Upper lobe of left lung (tissue), 6 donors: ENCODE measurements around the gene FAM151A. TPM values are rescaled to one million over a fixed set of nuclear protein-coding genes. Genes with fewer than 3 reads are reported as not detected.
A peak's percentile ranks its signal among the peaks of the same experiment; 100 is the strongest.

ENCODE experiments used
- ATAC-seq, 2 donors: fragments of 200-7000 bp; cut with Tn5 transposase; one replicate each; pipeline ENCODE4 v1.9.1; 2022; ENCODE audit warnings: mild to moderate bottlenecking in 2 of 2, moderate library complexity in 2 of 2; ENCODE audit not compliant: low FRiP score in 2 of 2
- DNase-seq, 2 donors: peaks; one replicate each; pipeline ENCODE4 v3.0.0-alpha.2; 2019 to 2020
- H3K27ac ChIP-seq, 4 donors: fragments of 200-600 bp; sonication (generic); one replicate each; pipeline ENCODE4 v1.5.1; 2016 to 2019
- H3K27me3 ChIP-seq, 4 donors: fragments of 200-600 bp; sonication (generic); one replicate each; pipeline ENCODE4 v1.5.1; 2017 to 2019
- H3K36me3 ChIP-seq, 4 donors: fragments of 200-600 bp; sonication (generic); one replicate each; pipeline ENCODE4 v1.5.1; 2016 to 2019
- H3K4me1 ChIP-seq, 4 donors: fragments of 200-600 bp; sonication (generic); one replicate each; pipeline ENCODE4 v1.5.1; 2018 to 2019
- H3K4me3 ChIP-seq, 4 donors: fragments of 200-600 bp; sonication (generic); one replicate each; pipeline ENCODE4 v1.5.1; 2017 to 2019; ENCODE audit warnings: mild to moderate bottlenecking in 2 of 4, moderate library complexity in 1 of 4
- H3K9me3 ChIP-seq, 4 donors: fragments of 200-600 bp; sonication (generic); one replicate each; pipeline ENCODE4 v1.5.1; 2018 to 2019
- EP300 ChIP-seq, 4 donors: sonication (generic); formaldehyde crosslinking; IDR thresholded peaks; one replicate each; pipeline ENCODE4 v1.5.1; 2017; ENCODE audit warnings: antibody characterized with exemption in 4 of 4, control low read depth in 2 of 4
- POLR2A ChIP-seq, 4 donors: fragments of 450-650 bp; IDR thresholded peaks; one replicate each; pipeline ENCODE4 v1.5.1; 2016 to 2017; ENCODE audit warnings: antibody characterized with exemption in 4 of 4, mild to moderate bottlenecking in 2 of 4
- POLR2AphosphoS5 ChIP-seq, 2 donors: sonication (generic); formaldehyde crosslinking; IDR thresholded peaks; one replicate each; pipeline ENCODE4 v1.5.1; 2017; ENCODE audit warnings: antibody characterized with exemption in 2 of 2
- WGBS, 2 donors: methylation state at CpG; one replicate each; pipeline ENCODE4 v1.1.5; 2017 to 2018; 5-methylcytosine and 5-hydroxymethylcytosine counted together
- total RNA-seq, 6 donors: library from RNA; depleted of rRNA in 4 of 6; stranded (reverse); fragments of >200 nt in 4 of 6; gene quantifications; one replicate each; pipeline versions ENCODE4 v1.1.0 to v1.2.1, GENCODE V29; 2016 to 2021
- TF ChIP-seq, protein P1 (sequence below), 6 experiments: fragments of 450-650 bp in 4 of 6; fragments of 200-600 bp in 2 of 6; sonication (generic) in 2 of 6; IDR thresholded peaks; one replicate each; pipeline ENCODE4 v1.5.1; 2016 to 2019; ENCODE audit warnings: antibody characterized with exemption in 6 of 6
- donor health status: DM: no; HTN: no; CAD: no; lungs with moderate emphysema.
- donor health status: DM: no; HTN: yes; CAD: no; lungs with severe emphysema.

FAM151A gene
- total RNA-seq, 6 donors from 2014 or later = not detected

DNA sequence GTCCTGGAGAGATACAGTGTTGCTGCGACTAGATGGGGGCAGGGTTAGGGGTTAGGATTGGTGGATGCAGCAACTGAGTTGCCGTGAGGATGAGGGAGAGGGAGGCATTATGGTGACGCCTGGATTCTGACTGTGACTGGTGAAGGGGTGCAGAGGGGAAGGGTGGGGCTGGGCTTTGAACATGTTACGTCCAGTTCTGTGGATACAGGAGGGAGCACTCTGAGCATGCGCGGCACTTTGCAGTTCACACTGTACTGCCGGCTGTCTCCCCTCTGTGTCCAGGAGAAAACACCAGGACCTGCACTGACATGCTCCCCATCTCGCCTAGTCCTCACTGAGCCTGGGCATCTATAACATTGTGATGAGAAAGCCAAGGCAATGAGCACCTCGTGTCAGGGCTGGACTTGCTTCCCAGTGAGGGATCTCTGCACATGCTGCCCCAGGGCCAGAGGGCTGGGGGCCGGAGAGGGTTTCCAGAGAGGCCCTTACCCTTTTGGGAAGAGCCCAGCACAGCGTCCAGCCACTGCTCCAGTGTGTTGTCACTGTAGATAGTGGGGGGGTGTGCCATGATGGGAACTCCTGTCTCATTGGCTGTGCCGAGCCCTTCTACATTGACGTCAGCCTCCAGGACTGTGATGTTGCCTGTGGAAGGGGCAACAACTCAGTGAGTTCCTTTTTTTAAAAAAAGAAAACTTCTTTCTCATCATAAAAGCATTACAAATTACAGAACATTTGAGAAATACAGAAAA, 7.6 kb downstream of the FAM151A start:
- H3K4me1 ChIP-seq = no peaks in the 10 kb centered on the region
- H3K9me3 ChIP-seq = no peaks in the 10 kb centered on the region
- H3K27ac ChIP-seq = no peak overlapping the region
- 59 to 68% methylated on average over 13 of the region's 13 CpGs for WGBS, 2 donors
- no peak overlapping the region for H3K4me3 ChIP-seq
- DNase-seq (no peak), ATAC-seq (peak in 1 of 2 donors; percentile 51)
- H3K27me3 ChIP-seq = no peaks in the 10 kb centered on the region
- no peaks in the 10 kb centered on the region for H3K36me3 ChIP-seq
- TF ChIP-seq, protein P1, sequence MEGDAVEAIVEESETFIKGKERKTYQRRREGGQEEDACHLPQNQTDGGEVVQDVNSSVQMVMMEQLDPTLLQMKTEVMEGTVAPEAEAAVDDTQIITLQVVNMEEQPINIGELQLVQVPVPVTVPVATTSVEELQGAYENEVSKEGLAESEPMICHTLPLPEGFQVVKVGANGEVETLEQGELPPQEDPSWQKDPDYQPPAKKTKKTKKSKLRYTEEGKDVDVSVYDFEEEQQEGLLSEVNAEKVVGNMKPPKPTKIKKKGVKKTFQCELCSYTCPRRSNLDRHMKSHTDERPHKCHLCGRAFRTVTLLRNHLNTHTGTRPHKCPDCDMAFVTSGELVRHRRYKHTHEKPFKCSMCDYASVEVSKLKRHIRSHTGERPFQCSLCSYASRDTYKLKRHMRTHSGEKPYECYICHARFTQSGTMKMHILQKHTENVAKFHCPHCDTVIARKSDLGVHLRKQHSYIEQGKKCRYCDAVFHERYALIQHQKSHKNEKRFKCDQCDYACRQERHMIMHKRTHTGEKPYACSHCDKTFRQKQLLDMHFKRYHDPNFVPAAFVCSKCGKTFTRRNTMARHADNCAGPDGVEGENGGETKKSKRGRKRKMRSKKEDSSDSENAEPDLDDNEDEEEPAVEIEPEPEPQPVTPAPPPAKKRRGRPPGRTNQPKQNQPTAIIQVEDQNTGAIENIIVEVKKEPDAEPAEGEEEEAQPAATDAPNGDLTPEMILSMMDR (IDR thresholded peaks at IDR 0.05) = no peak
- TF ChIP-seq POLR2AphosphoS5 (IDR thresholded peaks at IDR 0.05) = no peak
- TF ChIP-seq EP300 (IDR thresholded peaks at IDR 0.05) = no peak
- no peak for TF ChIP-seq POLR2A (IDR thresholded peaks at IDR 0.05)

DNA sequence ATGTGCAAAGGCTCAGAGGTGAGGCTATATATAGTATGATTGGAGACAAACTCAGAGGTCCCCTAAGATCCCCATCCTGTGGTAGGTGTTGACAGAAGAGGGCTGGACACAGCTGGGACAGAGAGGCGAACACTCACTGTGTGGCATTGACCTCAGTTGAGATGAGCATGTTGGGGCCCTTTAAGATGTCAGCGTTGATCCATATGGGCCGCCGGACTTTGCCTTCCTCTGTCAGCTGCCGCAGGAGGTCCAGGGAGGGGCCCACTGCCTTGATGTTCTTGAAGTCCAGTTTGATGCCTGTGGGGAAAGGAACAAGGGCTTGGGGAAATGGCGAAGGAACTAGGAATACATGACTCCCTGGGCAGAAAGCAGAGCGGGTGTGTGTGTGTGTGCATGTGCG, 8.8 kb downstream of the FAM151A start:
- Histone ChIP-seq H3K4me1 (no peaks in the 10 kb centered on the region), H3K27me3 (no peaks in the 10 kb centered on the region), H3K4me3 (no peak overlapping the region), H3K9me3 (no peaks in the 10 kb centered on the region), H3K27ac (no peak overlapping the region), H3K36me3 (no peaks in the 10 kb centered on the region)
- ATAC-seq (no peak), DNase-seq (no peak)
- TF ChIP-seq POLR2AphosphoS5 (IDR thresholded peaks at IDR 0.05) (no peak), EP300 (IDR thresholded peaks at IDR 0.05) (no peak), POLR2A (IDR thresholded peaks at IDR 0.05) (no peak)
- TF ChIP-seq, protein P1 (IDR thresholded peaks at IDR 0.05) = no peak
- 80 to 86% methylated on average over 8 of the region's 8 CpGs for WGBS, 2 donors

DNA sequence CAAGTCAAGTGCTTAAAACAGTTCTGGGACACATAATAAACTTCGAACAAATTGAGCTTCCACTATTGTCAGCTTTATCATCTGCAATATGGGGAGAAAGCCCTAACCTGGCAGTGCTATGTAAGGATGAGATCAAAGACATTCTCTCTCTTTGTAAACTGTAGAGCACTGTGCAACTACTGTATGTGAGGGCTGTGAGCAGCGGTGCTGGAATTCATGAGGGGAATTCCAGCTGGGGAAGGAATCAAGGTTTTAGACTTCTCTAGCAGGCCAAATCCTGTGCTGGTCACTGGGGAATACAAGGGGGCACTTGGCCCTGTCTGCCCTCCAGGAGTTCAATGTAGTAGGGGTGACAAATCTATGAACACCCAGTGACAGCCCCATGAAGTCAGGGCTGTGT, 9.3 kb downstream of the FAM151A start:
- H3K4me3 ChIP-seq = no peak overlapping the region
- no peaks in the 10 kb centered on the region for H3K27me3 ChIP-seq
- no peak overlapping the region for H3K27ac ChIP-seq
- no peak for DNase-seq
- H3K4me1 ChIP-seq = no peaks in the 10 kb centered on the region
- TF ChIP-seq POLR2A (IDR thresholded peaks at IDR 0.05) = no peak
- TF ChIP-seq POLR2AphosphoS5 (IDR thresholded peaks at IDR 0.05) = no peak
- TF ChIP-seq, protein P1 (IDR thresholded peaks at IDR 0.05) = no peak
- TF ChIP-seq EP300 (IDR thresholded peaks at IDR 0.05) = no peak
- no peak for ATAC-seq
- H3K9me3 ChIP-seq = no peaks in the 10 kb centered on the region
- 76 to 77% methylated on average over 2 of the region's 2 CpGs for whole genome bisulfite sequencing, 2 donors
- H3K36me3 ChIP-seq = no peaks in the 10 kb centered on the region

DNA sequence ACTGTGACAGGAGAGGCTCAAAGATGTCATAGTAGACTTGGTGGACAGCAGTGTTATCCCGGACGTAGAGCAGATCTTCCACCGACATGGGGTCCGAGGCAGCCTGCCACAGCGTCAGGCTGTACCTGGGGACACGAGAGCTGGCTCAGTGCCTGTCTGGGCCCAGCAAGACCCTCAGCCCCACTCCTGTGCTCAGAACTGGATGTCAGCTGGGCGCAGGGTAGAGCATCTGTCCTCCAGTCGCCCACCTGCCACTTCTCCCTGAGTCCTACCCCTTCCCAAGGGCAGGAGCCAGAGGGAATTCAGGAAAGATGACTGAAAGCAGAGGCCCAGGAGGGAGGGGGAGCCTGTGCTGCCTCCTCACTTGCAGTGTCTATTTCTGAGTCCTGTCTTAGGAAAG, 11.7 kb downstream of the FAM151A start:
- TF ChIP-seq POLR2AphosphoS5 (IDR thresholded peaks at IDR 0.05) = no peak
- TF ChIP-seq, protein P1 (IDR thresholded peaks at IDR 0.05) = no peak
- TF ChIP-seq POLR2A (IDR thresholded peaks at IDR 0.05) = no peak
- TF ChIP-seq EP300 (IDR thresholded peaks at IDR 0.05) = no peak
- H3K4me1 ChIP-seq = no peaks in the 10 kb centered on the region
- DNase-seq (no peak), ATAC-seq (no peak)
- H3K9me3 ChIP-seq = no peaks in the 10 kb centered on the region
- H3K4me3 ChIP-seq = no peak overlapping the region
- H3K27me3 ChIP-seq = no peaks in the 10 kb centered on the region
- no peaks in the 10 kb centered on the region for H3K36me3 ChIP-seq
- 88 to 100% methylated on average over 3 to 8 of the region's 8 CpGs for WGBS, 2 donors
- H3K27ac ChIP-seq = no peak overlapping the region
